Astrocyte of the cerebellum (primary cell): ENCODE measurements around the gene TLCD1.

ENCODE experiments used
- DNase-seq: peaks from one replicate; pipeline ENCODE4 v3.0.0-alpha.2; 2011; ENCODE audit warnings: low read depth
- H3K4me3 ChIP-seq: 2 replicates; pipeline ENCODE4 v1.5.1; 2011; ENCODE audit warnings: mild to moderate bottlenecking, low read depth, low read length, moderate library complexity
- in situ Hi-C: cut with HindIII; loops from 2 replicates; pipeline ENCODE4 v1.10.0; 2017; ENCODE audit warnings: low sequenced_read_pairs
- TF ChIP-seq, protein P1 (sequence below): IDR thresholded peaks from 2 replicates; pipeline ENCODE4 v1.5.1; 2012; ENCODE audit warnings: low read length, low read depth, moderate library complexity, mild to moderate bottlenecking; ENCODE audit errors: missing control alignments

The TLCD1 gene

GRCh38 chr17:28704219-28704858 lies 21.7 kb downstream of the TLCD1 start:
- in situ Hi-C loops, result no loop called here
- TF ChIP-seq, protein P1, sequence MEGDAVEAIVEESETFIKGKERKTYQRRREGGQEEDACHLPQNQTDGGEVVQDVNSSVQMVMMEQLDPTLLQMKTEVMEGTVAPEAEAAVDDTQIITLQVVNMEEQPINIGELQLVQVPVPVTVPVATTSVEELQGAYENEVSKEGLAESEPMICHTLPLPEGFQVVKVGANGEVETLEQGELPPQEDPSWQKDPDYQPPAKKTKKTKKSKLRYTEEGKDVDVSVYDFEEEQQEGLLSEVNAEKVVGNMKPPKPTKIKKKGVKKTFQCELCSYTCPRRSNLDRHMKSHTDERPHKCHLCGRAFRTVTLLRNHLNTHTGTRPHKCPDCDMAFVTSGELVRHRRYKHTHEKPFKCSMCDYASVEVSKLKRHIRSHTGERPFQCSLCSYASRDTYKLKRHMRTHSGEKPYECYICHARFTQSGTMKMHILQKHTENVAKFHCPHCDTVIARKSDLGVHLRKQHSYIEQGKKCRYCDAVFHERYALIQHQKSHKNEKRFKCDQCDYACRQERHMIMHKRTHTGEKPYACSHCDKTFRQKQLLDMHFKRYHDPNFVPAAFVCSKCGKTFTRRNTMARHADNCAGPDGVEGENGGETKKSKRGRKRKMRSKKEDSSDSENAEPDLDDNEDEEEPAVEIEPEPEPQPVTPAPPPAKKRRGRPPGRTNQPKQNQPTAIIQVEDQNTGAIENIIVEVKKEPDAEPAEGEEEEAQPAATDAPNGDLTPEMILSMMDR, result no peak

DNA sequence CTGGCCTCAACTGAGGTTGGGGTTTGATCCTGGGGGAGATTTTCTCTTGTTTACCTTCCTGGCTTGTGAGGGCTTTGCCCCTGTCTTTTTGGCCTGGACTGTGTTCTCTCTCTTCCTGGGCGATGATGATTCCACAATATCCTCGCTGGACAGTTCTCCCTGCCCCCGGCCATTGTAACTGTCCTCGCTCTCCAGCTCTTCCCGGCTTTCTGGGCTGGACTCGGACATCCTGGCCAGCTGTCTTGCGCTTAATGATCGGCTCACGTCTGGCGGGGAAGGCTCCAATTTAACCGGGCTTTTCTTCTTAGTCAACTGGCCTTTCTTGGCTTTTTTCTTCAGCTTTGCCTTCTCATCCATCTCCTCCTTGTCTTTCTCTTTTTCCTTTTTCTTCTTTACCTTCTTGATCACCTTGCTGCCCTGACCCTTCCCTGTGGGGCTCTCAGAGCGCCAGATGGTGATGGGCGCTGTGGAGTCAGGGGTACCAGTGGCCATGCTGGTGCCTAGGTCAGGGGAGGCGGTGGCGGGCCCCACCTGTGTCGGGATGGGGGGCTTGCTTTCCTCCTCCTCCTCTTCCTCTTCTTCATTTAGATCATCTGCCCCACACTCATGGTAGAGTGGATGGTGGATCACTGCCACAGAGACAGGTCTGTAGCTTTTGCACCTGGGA lies 22.3 kb downstream of the TLCD1 start:
- in situ Hi-C loops, result no loop called here
- no peak overlapping the region for H3K4me3 ChIP-seq
- TF ChIP-seq, protein P1, result no peak
- DNase-seq, result no peak

More at GRCh38 chr17:28704219-28704858, 21.7 kb downstream of the TLCD1 start:
- no peak for DNase-seq
- H3K4me3 ChIP-seq, result no peak overlapping the region

DNA sequence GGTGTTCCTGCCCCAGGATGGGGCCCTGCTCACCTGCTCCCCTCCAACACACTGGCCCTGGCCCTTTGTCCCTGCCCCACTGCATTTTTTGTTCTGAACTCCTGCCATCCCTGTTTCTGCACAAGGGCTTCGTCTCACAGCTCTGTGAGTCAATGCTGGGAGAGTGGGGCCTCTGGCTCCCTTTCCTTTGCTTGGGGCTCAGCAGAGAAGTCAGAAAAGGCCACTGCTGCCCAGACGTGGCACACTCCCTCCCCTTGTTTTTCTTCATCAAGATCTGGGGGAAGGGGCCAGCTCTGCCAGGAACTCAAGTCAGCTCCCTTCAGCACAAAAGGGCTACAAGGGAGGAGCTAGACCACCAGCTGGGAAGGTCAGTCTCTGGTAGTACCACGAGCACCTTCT lies 23.3 kb downstream of the TLCD1 start:
- TF ChIP-seq, protein P1, result no peak

DNA sequence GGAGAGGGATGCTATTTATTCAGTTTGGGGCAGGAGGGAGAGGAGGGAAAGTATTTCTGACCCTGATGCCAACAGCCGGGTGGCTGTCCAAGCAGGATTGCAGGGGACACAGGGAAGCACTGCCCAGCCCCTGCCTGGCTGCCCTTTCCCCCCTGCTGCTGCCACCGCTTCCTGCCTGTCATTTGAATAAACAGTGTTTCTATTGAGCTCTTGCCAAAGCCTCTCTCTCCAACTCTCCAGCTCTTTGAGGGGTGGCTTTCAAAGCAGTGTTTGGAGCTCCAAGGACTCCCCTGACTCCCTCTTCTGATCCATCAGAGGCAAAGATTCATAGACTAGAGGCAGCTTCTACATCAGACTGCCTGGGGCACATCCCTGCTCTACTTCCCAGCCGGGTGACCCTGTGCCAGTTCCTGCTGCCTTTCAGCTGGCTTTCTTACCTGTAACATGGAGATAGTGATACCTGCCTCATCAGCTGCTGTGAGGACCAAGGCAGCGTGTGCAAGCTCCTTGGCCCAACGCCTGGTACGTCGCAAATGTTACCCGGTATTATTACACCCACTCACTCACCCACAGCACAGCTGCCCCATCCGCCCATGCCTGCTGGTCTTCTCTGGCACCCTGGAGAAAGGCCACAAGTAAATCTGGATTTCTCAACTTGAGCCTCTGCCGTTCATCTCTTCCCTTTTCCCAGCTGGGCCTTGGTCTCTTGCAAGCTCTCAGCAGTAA lies 23.8 kb downstream of the TLCD1 start:
- DNase-seq, result no peak
- in situ Hi-C loops, result no loop called here

More for the DNA sequence above, 23.3 kb downstream of the TLCD1 start:
- DNase-seq, result no peak
- no peak overlapping the region for H3K4me3 ChIP-seq
- in situ Hi-C loops, result no loop called here

GRCh38 chr17:28700830-28701492 lies 25.1 kb downstream of the TLCD1 start:
- TF ChIP-seq, protein P1, result no peak
- in situ Hi-C loops, result no loop called here
- no peak overlapping the region for H3K4me3 ChIP-seq
- no peak for DNase-seq

More for the DNA sequence above, 23.8 kb downstream of the TLCD1 start:
- TF ChIP-seq, protein P1, result no peak
- H3K4me3 ChIP-seq, result no peak overlapping the region

- TF ChIP-seq, protein P1, result no peak
- no peak for DNase-seq
- H3K4me3 ChIP-seq, result no peak overlapping the region
- in situ Hi-C loops, result no loop called here
Observed at GRCh38 chr17:28700278-28700677, 25.8 kb downstream of the TLCD1 start.
